Measurements from ENCODE around the gene TMEM52. TPM values are rescaled to one million over a fixed set of nuclear protein-coding genes. Genes with fewer than 3 reads are reported as not detected.

Gene TMEM52
- polyA plus RNA-seq, 3 donors, result 2.3 TPM; not detected in 2

- H3K36me3 Mint-ChIP-seq, result no peaks in the 10 kb centered on the region
These were observed 40.4 kb upstream of the TMEM52 start for GRCh38 chr1:1959459-1959839.

GRCh38 chr1:1958071-1958541 is 39.0 kb upstream of the TMEM52 start:
- H4K20me1 ChIP-seq (ENCODE audit: insufficient read depth, low read length), result no peaks in the 10 kb centered on the region
- no peak for DNase-seq
- H3K9me3 ChIP-seq (replicated peaks in 1 of 2; ENCODE audit: control insufficient read depth in 1 of 2, insufficient read depth in 1 of 2, low read length in 2 of 2), result peaks cover 0 to 4% of the 10 kb centered on the region in 2 donors
- no peak overlapping the region for H3K4me2 ChIP-seq (replicated peaks; ENCODE audit: extremely low read depth, low read length, poor library complexity, severe bottlenecking)
- H3K27me3 ChIP-seq (ENCODE audit: control insufficient read depth in 2 of 2, insufficient read depth in 2 of 2, low read length in 2 of 2), result peaks cover 0 to 3% of the 10 kb centered on the region in 2 donors
- H3K4me3 ChIP-seq (replicated peaks in 1 of 3; ENCODE audit: low read depth in 2 of 3, low read length in 3 of 3), result no peak overlapping the region
- H3K36me3 ChIP-seq (replicated peaks in 1 of 2; ENCODE audit: control insufficient read depth in 1 of 2, insufficient read depth in 2 of 2, low read length in 2 of 2), result no peaks in the 10 kb centered on the region
- 75% methylated on average over 29 of the region's 29 CpGs for WGBS (ENCODE audit: insufficient coverage)
- Mint-ChIP-seq H3K4me1 (peaks cover 3% of the 10 kb centered on the region), H3K36me3 (no peaks in the 10 kb centered on the region), H3K9me3 (peaks cover 3 to 8% (median 5%) of the 10 kb centered on the region in 7 donors), H3K4me3 (no peak overlapping the region), H3K27ac (no peak overlapping the region), H3K27me3 (ENCODE audit: low read depth in 3 of 3) (peaks cover 16 to 28% (median 20%) of the 10 kb centered on the region in 3 donors)
- no peak overlapping the region for H2AFZ ChIP-seq (ENCODE audit: insufficient read depth, low read depth, low read length, poor library complexity, severe bottlenecking)
- intact Hi-C loops (cut with micrococcal nuclease), result no loop called here
- H3K4me1 ChIP-seq (ENCODE audit: control insufficient read depth in 1 of 2, insufficient read depth in 2 of 2, low read length in 2 of 2), result peaks cover 6 to 8% of the 10 kb centered on the region in 2 donors
- no peaks in the 10 kb centered on the region for H3K79me2 ChIP-seq (ENCODE audit: insufficient read depth, low read length)
- H3K27ac ChIP-seq (ENCODE audit: low read depth in 1 of 2, low read length in 2 of 2), result no peak overlapping the region
- H3K9ac ChIP-seq (ENCODE audit: insufficient read depth, low read length, poor library complexity, severe bottlenecking), result no peak overlapping the region
- TF ChIP-seq CTCF (IDR thresholded peaks at IDR 0.05), result no peak

More at GRCh38 chr1:1959459-1959839, 40.4 kb upstream of the TMEM52 start:
- Histone ChIP-seq H3K9ac (ENCODE audit: insufficient read depth, low read length, poor library complexity, severe bottlenecking) (no peak overlapping the region), H3K36me3 (replicated peaks in 1 of 2; ENCODE audit: control insufficient read depth in 1 of 2, insufficient read depth in 2 of 2, low read length in 2 of 2) (no peaks in the 10 kb centered on the region), H3K4me3 (replicated peaks in 1 of 3; ENCODE audit: low read depth in 2 of 3, low read length in 3 of 3) (no peak overlapping the region), H4K20me1 (ENCODE audit: insufficient read depth, low read length) (no peaks in the 10 kb centered on the region), H3K27me3 (ENCODE audit: control insufficient read depth in 2 of 2, insufficient read depth in 2 of 2, low read length in 2 of 2) (peaks cover 0 to 3% of the 10 kb centered on the region in 2 donors), H3K4me2 (replicated peaks; ENCODE audit: extremely low read depth, low read length, poor library complexity, severe bottlenecking) (no peak overlapping the region), H3K79me2 (ENCODE audit: insufficient read depth, low read length) (no peaks in the 10 kb centered on the region), H3K4me1 (ENCODE audit: control insufficient read depth in 1 of 2, insufficient read depth in 2 of 2, low read length in 2 of 2) (peaks cover 6 to 8% of the 10 kb centered on the region in 2 donors), H2AFZ (ENCODE audit: insufficient read depth, low read depth, low read length, poor library complexity, severe bottlenecking) (no peak overlapping the region), H3K9me3 (replicated peaks in 1 of 2; ENCODE audit: control insufficient read depth in 1 of 2, insufficient read depth in 1 of 2, low read length in 2 of 2) (peaks cover 0 to 4% of the 10 kb centered on the region in 2 donors), H3K27ac (ENCODE audit: low read depth in 1 of 2, low read length in 2 of 2) (no peak overlapping the region)
- intact Hi-C loops (cut with micrococcal nuclease), result no loop called here
- Mint-ChIP-seq H3K27ac (no peak overlapping the region), H3K9me3 (peaks cover 3 to 8% (median 5%) of the 10 kb centered on the region in 7 donors), H3K4me1 (peaks cover 3% of the 10 kb centered on the region), H3K27me3 (ENCODE audit: low read depth in 3 of 3) (peaks cover 15 to 30% (median 17%) of the 10 kb centered on the region in 3 donors), H3K4me3 (no peak overlapping the region)
- TF ChIP-seq CTCF (IDR thresholded peaks at IDR 0.05), result no peak
- WGBS (ENCODE audit: insufficient coverage), result 87% methylated on average over 3 of the region's 12 CpGs
- no peak for DNase-seq
